HCT116 (cell line): ENCODE measurements around the gene CFAP300.

ENCODE experiments used
- ATF3 ChIP-seq: IDR thresholded peaks from 2 replicates; pipeline ENCODE4 v1.6.1; 2012
- CTCF ChIP-seq, 3 experiments: fragments of 200-600 bp in 1 of 3; sonication (generic) in 1 of 3; IDR thresholded peaks in 2 of 3; conservative IDR thresholded peaks in 1 of 3; 2 replicates each; pipeline ENCODE4 v1.5.1; 2012 to 2017; ENCODE audit warnings: low read depth in 2 of 3, low read length in 2 of 3, antibody characterized with exemption in 1 of 3, borderline replicate concordance in 1 of 3, control low read depth in 1 of 3, mild to moderate bottlenecking in 1 of 3, mixed read lengths in 1 of 3, mixed run types in 1 of 3, moderate library complexity in 1 of 3; ENCODE audit not compliant: insufficient read depth in 1 of 3
- EGR1 ChIP-seq: IDR thresholded peaks from 2 replicates; pipeline ENCODE4 v1.6.1; 2012; ENCODE audit warnings: low read depth
- EZH2 ChIP-seq: fragments of 200-600 bp; sonication (generic); IDR thresholded peaks from 2 replicates; pipeline ENCODE4 v1.6.1; 2017; ENCODE audit warnings: antibody characterized with exemption, mixed run types
- EZH2phosphoT487 ChIP-seq: fragments of 200-600 bp; IDR thresholded peaks from 2 replicates; pipeline ENCODE4 v1.6.1; 2018; ENCODE audit warnings: antibody characterized with exemption, borderline replicate concordance
- FOSL1 ChIP-seq: IDR thresholded peaks from 2 replicates; pipeline ENCODE4 v1.6.1; 2012; ENCODE audit warnings: low read depth
- MAX ChIP-seq: IDR thresholded peaks from 2 replicates; pipeline ENCODE4 v1.6.1; 2012
- POLR2A ChIP-seq: IDR thresholded peaks from 2 replicates; pipeline ENCODE4 v1.7.0; 2011; ENCODE audit warnings: borderline replicate concordance; ENCODE audit not compliant: insufficient read depth, insufficient read length; ENCODE audit errors: extremely low read depth
- REST ChIP-seq: IDR thresholded peaks from 2 replicates; pipeline ENCODE4 v1.6.1; 2012; ENCODE audit warnings: low read depth
- SIN3A ChIP-seq: IDR thresholded peaks from 2 replicates; pipeline ENCODE4 v1.6.1; 2012; ENCODE audit warnings: low read depth
- SP1 ChIP-seq: IDR thresholded peaks from 2 replicates; pipeline ENCODE4 v1.6.1; 2012; ENCODE audit warnings: low read depth
- SRF ChIP-seq: IDR thresholded peaks from 2 replicates; pipeline ENCODE4 v1.6.1; 2012; ENCODE audit warnings: low read depth
- ZFX ChIP-seq: fragments of 450-650 bp; IDR thresholded peaks from 2 replicates; pipeline ENCODE4 v1.6.1; 2017

GRCh38 chr11:102036757-102037156 is 10.5 kb upstream of the CFAP300 start:
- TF ChIP-seq SP1: no peak
- TF ChIP-seq CTCF (IDR thresholded peaks at IDR 0.05 in 2 of 3, conservative IDR thresholded peaks at IDR 0.05 in 1 of 3; ENCODE audit: borderline replicate concordance in 1 of 3, insufficient read depth in 1 of 3, low read depth in 2 of 3, low read length in 2 of 3): no peak
- TF ChIP-seq REST: no peak
- no peak for TF ChIP-seq FOSL1
- TF ChIP-seq ATF3: no peak
- TF ChIP-seq EZH2phosphoT487: no peak
- no peak for TF ChIP-seq EZH2
- no peak for TF ChIP-seq ZFX
- TF ChIP-seq POLR2A: no peak
- TF ChIP-seq MAX: no peak
- no peak for TF ChIP-seq SRF
- no peak for TF ChIP-seq SIN3A
- no peak for TF ChIP-seq EGR1
